ENCODE results near the gene STC2. TPM values are rescaled to one million over a fixed set of nuclear protein-coding genes. Genes with fewer than 3 reads are reported as not detected.

Gene STC2
- total and polyA plus RNA-seq, 9 donors, result 6.4 to 37.4 (median 12.4) TPM

GRCh38 chr5:173297813-173298212 lies 30.4 kb downstream of the STC2 start:
- Histone ChIP-seq H3K27me3 (ENCODE audit: control insufficient read depth, insufficient read depth, low read length) (peaks cover 23% of the 10 kb centered on the region), H3K36me3 (ENCODE audit: control insufficient read depth, insufficient read depth, low read length) (no peaks in the 10 kb centered on the region), H3K9me3 (replicated peaks; ENCODE audit: control insufficient read depth, low read depth, low read length) (no peaks in the 10 kb centered on the region), H3K4me1 (ENCODE audit: control insufficient read depth, insufficient read depth, low read length) (peaks cover 36% of the 10 kb centered on the region), H3K27ac (ENCODE audit: low read length) (no peak overlapping the region), H3K4me3 (ENCODE audit: low read length) (no peak overlapping the region)
- 73% methylated on average over 2 of the region's 8 CpGs for WGBS (ENCODE audit: insufficient coverage)
- no peak for DNase-seq

DNA sequence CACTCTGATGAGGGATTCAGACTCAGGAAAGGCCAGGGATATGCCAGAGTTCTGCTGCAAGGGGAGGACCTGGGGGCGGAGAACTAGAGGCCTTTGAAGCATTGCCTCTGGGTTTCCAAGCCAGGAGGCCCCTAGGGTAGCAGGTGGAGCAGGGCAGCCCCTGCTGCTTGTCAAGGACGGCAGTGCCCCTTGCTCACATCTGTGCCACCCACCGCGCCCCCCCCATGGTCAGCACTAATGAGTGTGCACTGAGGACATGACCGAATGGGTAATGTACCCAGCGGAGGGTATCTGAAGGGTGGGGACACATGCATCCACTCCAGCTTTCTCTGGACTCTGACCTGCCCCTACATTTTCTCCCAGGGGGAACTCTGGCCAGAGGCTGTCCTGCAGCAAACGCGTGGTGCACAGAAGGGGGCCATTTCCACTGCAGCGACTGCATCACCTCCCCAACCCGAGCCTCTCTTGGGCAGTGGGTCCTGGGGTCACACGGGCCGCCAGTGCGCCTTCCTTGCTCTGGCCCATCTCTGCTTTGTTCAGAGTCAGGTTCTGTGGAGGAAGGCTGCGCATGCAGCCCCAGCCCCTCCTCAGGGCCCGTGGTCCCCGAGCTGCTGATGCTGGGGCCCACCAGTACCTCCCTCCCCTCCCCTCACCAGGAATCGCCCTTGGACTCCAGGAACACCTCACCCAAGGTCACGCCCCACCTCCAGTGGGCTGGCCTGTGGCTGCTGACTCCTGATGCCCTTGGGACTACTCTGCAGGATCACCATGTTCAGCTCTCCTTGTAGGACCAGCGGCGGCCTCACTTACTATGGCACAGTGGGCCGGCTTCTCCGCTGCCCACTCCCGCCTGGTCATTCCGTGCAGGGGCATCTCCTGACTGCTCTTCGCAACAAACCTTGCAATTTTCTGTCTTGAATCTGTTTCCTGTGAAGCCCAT lies 31.2 kb downstream of the STC2 start:
- no peaks in the 10 kb centered on the region for H3K36me3 ChIP-seq (ENCODE audit: control insufficient read depth, insufficient read depth, low read length)
- DNase-seq, result no peak
- WGBS (ENCODE audit: insufficient coverage), result 78% methylated on average over 23 of the region's 25 CpGs

DNA sequence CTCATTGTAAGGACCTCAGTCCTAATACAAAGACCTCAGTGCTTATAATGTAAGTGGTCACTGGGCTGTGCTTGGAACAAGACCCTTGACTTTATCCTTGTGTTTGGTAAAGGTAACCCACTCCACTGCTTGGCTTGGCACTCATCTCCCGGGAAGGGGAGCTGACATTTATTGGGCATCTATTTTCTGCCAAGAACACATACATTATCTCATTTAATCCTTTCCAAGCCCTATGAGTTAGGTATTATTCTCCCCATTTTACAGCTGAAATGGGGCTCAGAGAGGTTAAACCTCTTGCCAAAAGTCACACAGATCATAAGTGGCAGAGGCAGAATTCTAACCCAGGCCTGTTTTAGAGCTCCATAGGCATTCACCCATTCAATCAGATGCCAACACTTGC lies 32.4 kb downstream of the STC2 start:
- Histone ChIP-seq H3K9me3 (replicated peaks; ENCODE audit: control insufficient read depth, low read depth, low read length) (no peaks in the 10 kb centered on the region), H3K36me3 (ENCODE audit: control insufficient read depth, insufficient read depth, low read length) (no peaks in the 10 kb centered on the region), H3K4me1 (ENCODE audit: control insufficient read depth, insufficient read depth, low read length) (peaks cover 23% of the 10 kb centered on the region), H3K4me3 (ENCODE audit: low read length) (no peak overlapping the region), H3K27me3 (ENCODE audit: control insufficient read depth, insufficient read depth, low read length) (peaks cover 26% of the 10 kb centered on the region), H3K27ac (ENCODE audit: low read length) (no peak overlapping the region)
- WGBS (ENCODE audit: insufficient coverage), result no CpG with 5 or more reads among the region's 1 CpG
- no peak for DNase-seq

More for the DNA sequence above, 31.2 kb downstream of the STC2 start:
- Histone ChIP-seq H3K27me3 (ENCODE audit: control insufficient read depth, insufficient read depth, low read length) (peaks cover 24% of the 10 kb centered on the region), H3K4me3 (ENCODE audit: low read length) (no peak overlapping the region), H3K4me1 (ENCODE audit: control insufficient read depth, insufficient read depth, low read length) (peaks cover 30% of the 10 kb centered on the region), H3K27ac (ENCODE audit: low read length) (no peak overlapping the region), H3K9me3 (replicated peaks; ENCODE audit: control insufficient read depth, low read depth, low read length) (no peaks in the 10 kb centered on the region)

- peaks cover 34% of the 10 kb centered on the region for H3K27me3 ChIP-seq (ENCODE audit: control insufficient read depth, insufficient read depth, low read length)
- peaks cover 21% of the 10 kb centered on the region for H3K4me1 ChIP-seq (ENCODE audit: control insufficient read depth, insufficient read depth, low read length)
- 55% methylated on average over 10 of the region's 10 CpGs for WGBS (ENCODE audit: insufficient coverage)
- no peaks in the 10 kb centered on the region for H3K9me3 ChIP-seq (replicated peaks; ENCODE audit: control insufficient read depth, low read depth, low read length)
- no peak for DNase-seq
- H3K4me3 ChIP-seq (ENCODE audit: low read length), result no peak overlapping the region
- H3K36me3 ChIP-seq (ENCODE audit: control insufficient read depth, insufficient read depth, low read length), result no peaks in the 10 kb centered on the region
- no peak overlapping the region for H3K27ac ChIP-seq (ENCODE audit: low read length)
Observed at GRCh38 chr5:173294673-173295320, 33.4 kb downstream of the STC2 start.

DNA sequence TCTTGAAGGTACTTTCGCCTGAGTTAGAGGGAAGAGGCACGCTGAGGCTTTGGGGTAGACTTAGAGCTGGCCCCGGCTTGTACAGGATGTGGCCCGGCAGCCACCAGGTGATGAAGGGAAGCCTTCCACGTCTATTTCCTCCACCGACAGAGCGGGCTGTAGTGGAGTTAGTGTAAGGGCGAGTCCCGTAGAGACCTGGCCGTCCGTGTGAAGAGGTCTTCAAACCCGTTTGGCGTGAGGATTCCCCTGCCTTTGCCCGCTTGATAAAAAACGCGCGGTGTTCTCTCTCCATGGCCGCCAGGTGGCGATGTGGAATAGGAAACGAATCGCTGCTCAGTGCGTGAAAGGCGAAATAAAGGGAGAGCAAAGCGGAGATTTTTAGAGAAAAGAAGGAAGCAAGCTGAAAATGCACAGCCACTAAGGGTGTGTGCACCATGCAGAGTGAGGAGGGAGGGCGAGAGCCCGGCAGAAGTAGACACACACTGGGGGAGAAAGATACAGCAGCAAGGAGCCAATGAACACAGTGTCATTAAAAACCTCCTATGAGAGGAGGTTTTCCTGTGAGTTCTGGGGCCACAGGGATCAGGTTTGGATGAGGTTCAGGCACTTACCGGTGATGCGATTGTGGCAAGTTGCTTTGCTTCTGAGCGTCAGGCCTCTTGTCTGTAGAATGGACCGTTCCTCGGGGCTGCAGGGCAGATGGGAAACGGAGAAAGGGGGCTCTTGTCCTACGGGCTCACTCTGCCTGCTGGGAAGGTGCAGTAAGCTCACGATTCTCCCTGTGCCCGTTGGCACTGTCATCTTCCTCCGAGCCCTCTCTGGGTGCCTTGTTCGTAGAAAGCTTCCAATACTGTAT lies 34.2 kb downstream of the STC2 start:
- Histone ChIP-seq H3K27me3 (ENCODE audit: control insufficient read depth, insufficient read depth, low read length) (peaks cover 34% of the 10 kb centered on the region), H3K36me3 (ENCODE audit: control insufficient read depth, insufficient read depth, low read length) (no peaks in the 10 kb centered on the region), H3K4me1 (ENCODE audit: control insufficient read depth, insufficient read depth, low read length) (peaks cover 21% of the 10 kb centered on the region), H3K27ac (ENCODE audit: low read length) (no peak overlapping the region), H3K4me3 (ENCODE audit: low read length) (no peak overlapping the region), H3K9me3 (replicated peaks; ENCODE audit: control insufficient read depth, low read depth, low read length) (no peaks in the 10 kb centered on the region)
- DNase-seq, result peak; percentile 89
- 15% methylated on average over 31 of the region's 37 CpGs for WGBS (ENCODE audit: insufficient coverage)

- H3K27me3 ChIP-seq (ENCODE audit: control insufficient read depth, insufficient read depth, low read length), result peaks cover 41% of the 10 kb centered on the region
Observed at GRCh38 chr5:173291722-173292658, 36.2 kb downstream of the STC2 start.

GRCh38 chr5:173290477-173291131 lies 37.6 kb downstream of the STC2 start:
- H3K9me3 ChIP-seq (replicated peaks; ENCODE audit: control insufficient read depth, low read depth, low read length), result no peaks in the 10 kb centered on the region
- peaks cover 47% of the 10 kb centered on the region for H3K27me3 ChIP-seq (ENCODE audit: control insufficient read depth, insufficient read depth, low read length)
- no peak for DNase-seq
- H3K27ac ChIP-seq (ENCODE audit: low read length), result no peak overlapping the region
- 27% methylated on average over 5 of the region's 12 CpGs for WGBS (ENCODE audit: insufficient coverage)
- no peak overlapping the region for H3K4me3 ChIP-seq (ENCODE audit: low read length)
- peaks cover 10% of the 10 kb centered on the region for H3K4me1 ChIP-seq (ENCODE audit: control insufficient read depth, insufficient read depth, low read length)
- H3K36me3 ChIP-seq (ENCODE audit: control insufficient read depth, insufficient read depth, low read length), result no peaks in the 10 kb centered on the region

More at GRCh38 chr5:173291722-173292658, 36.2 kb downstream of the STC2 start:
- DNase-seq, result no peak
- Histone ChIP-seq H3K27ac (ENCODE audit: low read length) (no peak overlapping the region), H3K4me3 (ENCODE audit: low read length) (no peak overlapping the region), H3K36me3 (ENCODE audit: control insufficient read depth, insufficient read depth, low read length) (no peaks in the 10 kb centered on the region), H3K9me3 (replicated peaks; ENCODE audit: control insufficient read depth, low read depth, low read length) (no peaks in the 10 kb centered on the region), H3K4me1 (ENCODE audit: control insufficient read depth, insufficient read depth, low read length) (peaks cover 10% of the 10 kb centered on the region)
- 77% methylated on average over 6 of the region's 9 CpGs for WGBS (ENCODE audit: insufficient coverage)

DNA sequence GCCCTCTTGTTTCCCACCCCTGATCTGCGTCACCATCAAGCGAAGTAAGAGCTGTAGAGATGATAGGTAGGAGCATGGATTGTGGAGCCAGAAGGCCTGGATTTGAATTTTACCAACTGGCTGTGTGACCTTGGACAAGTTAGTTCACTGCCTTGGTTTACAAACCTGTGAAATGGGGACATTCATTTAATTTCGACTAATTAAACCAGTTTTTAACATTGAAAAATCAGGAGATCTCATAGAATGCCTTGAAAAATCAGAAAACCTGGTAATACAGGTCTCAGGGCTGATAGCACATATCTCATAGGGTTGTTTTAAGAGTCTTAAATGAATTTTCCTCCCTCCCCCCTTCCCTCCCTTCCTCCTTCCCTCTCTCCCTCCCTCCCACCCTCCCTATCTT lies 38.8 kb downstream of the STC2 start:
- Histone ChIP-seq H3K27me3 (ENCODE audit: control insufficient read depth, insufficient read depth, low read length) (peaks cover 40% of the 10 kb centered on the region), H3K27ac (ENCODE audit: low read length) (no peak overlapping the region), H3K36me3 (ENCODE audit: control insufficient read depth, insufficient read depth, low read length) (no peaks in the 10 kb centered on the region), H3K4me1 (ENCODE audit: control insufficient read depth, insufficient read depth, low read length) (peaks cover 10% of the 10 kb centered on the region), H3K9me3 (replicated peaks; ENCODE audit: control insufficient read depth, low read depth, low read length) (no peaks in the 10 kb centered on the region), H3K4me3 (ENCODE audit: low read length) (no peak overlapping the region)
- DNase-seq, result no peak
- no CpG with 5 or more reads among the region's 3 CpGs for WGBS (ENCODE audit: insufficient coverage)

DNA sequence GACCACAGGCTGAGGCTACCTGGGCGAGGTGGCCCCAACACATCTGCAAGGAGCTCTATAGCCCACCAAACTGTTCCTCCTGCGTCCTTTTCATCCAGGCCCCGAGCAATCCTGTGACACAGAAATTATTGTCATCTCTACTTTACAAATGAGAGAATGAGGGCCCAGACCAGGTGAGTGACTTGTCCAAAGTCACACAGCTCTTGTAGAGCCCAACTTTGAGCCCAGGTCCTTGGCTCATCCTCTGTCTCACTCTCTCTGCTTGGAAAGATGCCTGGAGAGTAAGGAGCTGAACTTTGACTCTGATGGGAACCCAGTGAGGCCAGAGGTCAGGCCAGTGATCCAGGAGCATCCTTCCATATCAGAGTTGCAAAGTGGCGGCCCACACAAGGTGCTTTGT lies 39.6 kb downstream of the STC2 start:
- H3K4me3 ChIP-seq (ENCODE audit: low read length), result no peak overlapping the region
- peaks cover 10% of the 10 kb centered on the region for H3K4me1 ChIP-seq (ENCODE audit: control insufficient read depth, insufficient read depth, low read length)
- 74% methylated on average over 2 of the region's 4 CpGs for WGBS (ENCODE audit: insufficient coverage)
- no peak overlapping the region for H3K27ac ChIP-seq (ENCODE audit: low read length)
- no peak for DNase-seq
- peaks cover 41% of the 10 kb centered on the region for H3K27me3 ChIP-seq (ENCODE audit: control insufficient read depth, insufficient read depth, low read length)
- no peaks in the 10 kb centered on the region for H3K9me3 ChIP-seq (replicated peaks; ENCODE audit: control insufficient read depth, low read depth, low read length)
- H3K36me3 ChIP-seq (ENCODE audit: control insufficient read depth, insufficient read depth, low read length), result no peaks in the 10 kb centered on the region

Data from muscle of leg (tissue), 11 donors.